GM21423 (cell line): ENCODE measurements around the gene MITF.

Source experiments
- ATAC-seq: cut with Tn5 transposase; IDR thresholded peaks from one replicate; pipeline ENCODE4 v1.9.1; 2021; ENCODE audit warnings: mild to moderate bottlenecking, moderate library complexity; ENCODE audit not compliant: unreplicated experiment

Gene MITF

GRCh38 chr3:69867941-69868505 is 128.8 kb downstream of the MITF start:
- ATAC-seq, result no peak

GRCh38 chr3:69868841-69869420 is 129.7 kb downstream of the MITF start:
- no peak for ATAC-seq

- no peak for ATAC-seq
These were observed 130.4 kb downstream of the MITF start for GRCh38 chr3:69869643-69870042.

GRCh38 chr3:69871251-69871650 is 132.0 kb downstream of the MITF start:
- no peak for ATAC-seq

- no peak for ATAC-seq
These were observed 132.6 kb downstream of the MITF start for GRCh38 chr3:69871868-69872267.

GRCh38 chr3:69872783-69873378 is 133.6 kb downstream of the MITF start:
- ATAC-seq, result no peak

GRCh38 chr3:69876073-69876472 is 136.8 kb downstream of the MITF start:
- ATAC-seq, result no peak

DNA sequence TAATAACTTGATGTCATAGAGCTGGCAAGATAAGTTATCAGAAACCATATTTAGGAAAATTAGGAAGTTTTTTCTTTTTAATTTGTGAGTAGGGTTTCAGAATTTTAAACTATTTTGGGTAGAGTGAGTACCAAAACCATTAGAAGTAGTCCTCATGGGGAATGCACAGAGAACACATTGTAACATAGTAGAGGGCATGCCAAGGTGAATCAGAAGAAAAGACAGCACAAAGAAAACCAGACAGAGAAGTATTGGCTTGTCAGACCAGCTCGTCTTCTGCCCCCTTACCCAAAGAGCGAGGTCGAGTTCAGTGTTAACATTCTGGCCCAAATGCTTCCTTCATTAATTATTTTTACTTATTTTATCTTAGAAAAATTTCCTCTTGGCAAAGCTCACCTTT is 139.0 kb downstream of the MITF start:
- ATAC-seq, result no peak

GRCh38 chr3:69879051-69879450 is 139.8 kb downstream of the MITF start:
- ATAC-seq, result no peak

- no peak for ATAC-seq
These were observed 140.9 kb downstream of the MITF start for GRCh38 chr3:69880069-69880640.

DNA sequence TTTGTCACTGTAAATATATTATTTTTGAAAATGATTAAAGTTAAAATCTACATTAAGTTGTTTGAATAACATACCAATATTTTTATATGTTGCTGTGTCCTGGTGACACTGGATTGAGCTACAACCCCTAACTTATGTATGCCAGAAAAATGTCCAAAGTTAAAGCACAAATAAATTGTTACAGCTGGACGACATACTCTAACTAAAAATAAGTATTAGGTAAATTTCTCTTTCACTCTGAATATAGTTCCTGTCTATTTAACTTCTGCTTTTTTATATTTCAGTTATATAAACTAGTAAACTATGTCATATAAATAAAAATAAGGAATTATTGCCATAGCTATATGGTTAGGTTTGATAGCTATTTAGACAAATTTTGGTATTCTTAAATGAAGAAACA is 141.8 kb downstream of the MITF start:
- ATAC-seq, result no peak

GRCh38 chr3:69881756-69882428 is 142.6 kb downstream of the MITF start:
- no peak for ATAC-seq

- no peak for ATAC-seq
These were observed 143.3 kb downstream of the MITF start for GRCh38 chr3:69882560-69882959.

DNA sequence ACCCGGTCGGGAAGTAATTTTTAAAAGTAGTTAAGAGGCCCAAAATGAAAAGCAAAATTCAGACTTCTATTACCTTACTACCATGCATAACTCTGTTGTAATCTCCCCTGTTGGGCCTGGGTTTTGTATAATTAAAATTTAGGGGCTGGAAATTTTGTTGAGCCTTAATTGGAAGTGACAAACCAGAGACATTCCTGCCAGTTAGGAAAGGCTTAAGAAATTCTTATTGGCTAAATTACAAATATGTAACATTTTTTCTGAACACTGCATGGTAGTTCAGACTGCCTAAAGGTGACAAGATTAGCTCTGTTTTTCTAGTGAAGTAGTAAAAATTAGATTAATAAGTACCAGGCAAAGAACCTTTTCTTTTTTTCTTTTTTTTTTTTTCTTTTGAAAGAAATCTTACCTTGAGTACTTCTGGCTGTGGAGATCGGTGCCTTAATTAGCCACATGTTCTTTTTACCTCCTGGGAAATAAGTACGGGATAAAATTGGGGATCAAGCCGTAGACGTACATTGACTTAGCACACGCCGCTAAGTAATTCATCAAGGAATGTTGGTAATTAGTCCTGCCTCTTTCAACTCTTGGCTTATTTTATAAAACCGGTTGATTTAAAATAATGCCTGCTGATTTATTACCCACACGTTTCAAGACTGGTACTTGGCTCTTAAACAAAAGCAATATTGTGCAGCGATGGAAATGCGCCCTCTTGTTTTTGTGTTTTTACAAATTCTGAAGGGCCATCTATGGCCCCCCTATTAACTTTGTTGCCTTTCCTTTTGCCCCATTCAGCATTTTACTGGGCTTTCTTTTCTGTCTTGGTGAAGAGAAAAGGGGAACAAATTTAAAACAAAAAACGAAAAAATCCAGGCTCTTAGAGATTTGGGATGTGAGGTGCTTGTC is 149.0 kb downstream of the MITF start:
- no peak for ATAC-seq

DNA sequence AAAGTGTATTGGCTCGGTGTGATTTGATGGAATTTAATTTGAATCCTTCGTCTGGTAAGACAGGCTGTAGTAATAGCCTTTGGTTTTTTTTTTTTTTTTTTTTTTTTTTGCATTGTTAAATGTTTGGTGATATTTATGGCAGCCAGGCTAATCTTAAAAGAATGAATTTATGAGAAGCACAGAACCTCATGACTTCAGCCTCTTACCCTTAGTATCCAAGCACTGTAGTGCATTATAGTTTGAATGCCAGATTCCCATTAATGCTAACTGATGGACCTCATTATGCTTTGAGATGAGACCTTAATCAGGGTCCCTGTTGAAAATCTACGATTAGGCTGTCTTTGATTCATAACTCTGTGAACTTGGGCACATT is 149.7 kb downstream of the MITF start:
- ATAC-seq, result no peak

- no peak for ATAC-seq
These were observed 150.8 kb downstream of the MITF start for GRCh38 chr3:69890084-69890483.

GRCh38 chr3:69890691-69891090 is 151.4 kb downstream of the MITF start:
- ATAC-seq, result no peak

DNA sequence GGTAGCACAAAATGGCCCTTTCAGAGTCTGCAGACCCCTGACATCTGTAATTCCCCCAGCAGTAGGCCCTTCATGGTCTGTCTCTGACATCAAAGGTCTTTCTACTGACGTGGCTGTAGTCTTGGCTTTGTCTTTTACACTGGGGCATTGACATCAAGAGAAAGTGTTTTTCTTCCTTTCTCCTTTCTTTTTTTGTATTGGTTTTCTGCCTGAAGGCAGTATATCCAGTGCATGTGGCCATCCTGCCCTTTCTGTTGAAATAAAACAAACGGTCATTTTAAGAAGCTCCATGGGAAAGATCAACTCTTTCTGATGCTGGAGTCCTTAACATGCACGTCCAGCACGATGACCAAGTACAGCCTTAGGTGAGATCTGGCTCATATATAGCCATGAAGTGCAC is 153.4 kb downstream of the MITF start:
- ATAC-seq, result no peak

- no peak for ATAC-seq
These were observed 154.0 kb downstream of the MITF start for GRCh38 chr3:69893274-69893673.

- no peak for ATAC-seq
These were observed 156.8 kb downstream of the MITF start for GRCh38 chr3:69896095-69896494.

DNA sequence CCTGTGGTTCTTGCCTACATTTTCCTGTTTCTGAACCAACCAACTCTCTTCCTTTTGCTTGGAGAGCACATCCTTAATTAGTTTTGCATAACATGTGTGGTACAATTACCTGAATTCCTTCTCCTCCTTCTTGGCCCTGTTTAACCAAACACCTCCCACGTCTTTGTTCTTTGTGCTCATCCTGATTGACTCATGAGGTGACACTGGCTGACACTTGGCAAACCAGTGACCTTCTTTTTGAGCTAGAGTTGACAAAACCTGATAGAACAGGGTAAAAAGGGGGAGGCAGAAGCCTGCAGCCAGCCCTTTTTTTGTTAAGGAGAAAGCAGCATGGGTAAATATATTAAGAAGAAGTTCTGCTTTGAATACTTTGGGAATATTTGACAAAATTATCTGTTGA is 161.1 kb downstream of the MITF start:
- no peak for ATAC-seq
